ENCODE data around the gene MLPH.

The MLPH gene

DNA sequence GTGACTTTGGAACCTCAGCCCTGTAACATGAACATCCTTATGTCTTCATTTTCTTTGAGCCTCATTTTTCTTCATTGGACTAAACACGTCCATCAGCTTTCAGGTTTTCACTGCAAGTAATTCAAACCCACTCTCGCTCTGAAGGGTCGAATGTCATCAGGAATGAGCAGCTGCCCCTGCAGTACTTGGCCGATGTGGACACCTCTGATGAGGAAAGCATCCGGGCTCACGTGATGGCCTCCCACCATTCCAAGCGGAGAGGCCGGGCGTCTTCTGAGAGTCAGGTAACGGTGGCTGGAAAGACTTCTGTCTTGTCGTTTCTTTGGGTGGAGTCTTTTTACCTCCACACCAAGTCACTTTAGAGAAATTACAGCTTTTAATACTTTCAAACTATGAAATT, 40.2 kb downstream of the MLPH start:
- no peak for DNase-seq (ENCODE audit: extremely low read depth, low read depth)
- TF ChIP-seq, protein P1, sequence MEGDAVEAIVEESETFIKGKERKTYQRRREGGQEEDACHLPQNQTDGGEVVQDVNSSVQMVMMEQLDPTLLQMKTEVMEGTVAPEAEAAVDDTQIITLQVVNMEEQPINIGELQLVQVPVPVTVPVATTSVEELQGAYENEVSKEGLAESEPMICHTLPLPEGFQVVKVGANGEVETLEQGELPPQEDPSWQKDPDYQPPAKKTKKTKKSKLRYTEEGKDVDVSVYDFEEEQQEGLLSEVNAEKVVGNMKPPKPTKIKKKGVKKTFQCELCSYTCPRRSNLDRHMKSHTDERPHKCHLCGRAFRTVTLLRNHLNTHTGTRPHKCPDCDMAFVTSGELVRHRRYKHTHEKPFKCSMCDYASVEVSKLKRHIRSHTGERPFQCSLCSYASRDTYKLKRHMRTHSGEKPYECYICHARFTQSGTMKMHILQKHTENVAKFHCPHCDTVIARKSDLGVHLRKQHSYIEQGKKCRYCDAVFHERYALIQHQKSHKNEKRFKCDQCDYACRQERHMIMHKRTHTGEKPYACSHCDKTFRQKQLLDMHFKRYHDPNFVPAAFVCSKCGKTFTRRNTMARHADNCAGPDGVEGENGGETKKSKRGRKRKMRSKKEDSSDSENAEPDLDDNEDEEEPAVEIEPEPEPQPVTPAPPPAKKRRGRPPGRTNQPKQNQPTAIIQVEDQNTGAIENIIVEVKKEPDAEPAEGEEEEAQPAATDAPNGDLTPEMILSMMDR (IDR thresholded peaks at IDR 0.05; ENCODE audit: low read depth, low read length), result no peak

DNA sequence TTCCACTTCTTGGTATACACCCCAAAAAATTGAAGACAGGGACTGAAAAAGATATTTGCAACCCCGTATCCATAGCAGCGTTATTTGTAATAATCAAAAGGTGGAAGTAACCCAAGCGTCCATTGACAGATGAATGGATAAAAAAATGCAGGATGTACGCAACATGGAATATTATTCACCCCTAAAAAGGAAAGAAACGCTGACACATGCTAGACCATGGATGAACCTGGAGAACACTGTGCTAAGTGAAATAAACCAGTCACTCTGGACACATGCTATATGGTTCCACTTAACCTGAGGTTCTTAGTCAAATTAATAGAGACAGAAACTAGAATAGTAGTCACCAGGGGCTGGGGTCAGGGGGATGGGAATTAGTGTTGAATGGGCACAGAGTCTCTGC, 40.7 kb downstream of the MLPH start:
- TF ChIP-seq, protein P1 (IDR thresholded peaks at IDR 0.05; ENCODE audit: low read depth, low read length), result no peak
- DNase-seq (ENCODE audit: extremely low read depth, low read depth), result no peak

DNA sequence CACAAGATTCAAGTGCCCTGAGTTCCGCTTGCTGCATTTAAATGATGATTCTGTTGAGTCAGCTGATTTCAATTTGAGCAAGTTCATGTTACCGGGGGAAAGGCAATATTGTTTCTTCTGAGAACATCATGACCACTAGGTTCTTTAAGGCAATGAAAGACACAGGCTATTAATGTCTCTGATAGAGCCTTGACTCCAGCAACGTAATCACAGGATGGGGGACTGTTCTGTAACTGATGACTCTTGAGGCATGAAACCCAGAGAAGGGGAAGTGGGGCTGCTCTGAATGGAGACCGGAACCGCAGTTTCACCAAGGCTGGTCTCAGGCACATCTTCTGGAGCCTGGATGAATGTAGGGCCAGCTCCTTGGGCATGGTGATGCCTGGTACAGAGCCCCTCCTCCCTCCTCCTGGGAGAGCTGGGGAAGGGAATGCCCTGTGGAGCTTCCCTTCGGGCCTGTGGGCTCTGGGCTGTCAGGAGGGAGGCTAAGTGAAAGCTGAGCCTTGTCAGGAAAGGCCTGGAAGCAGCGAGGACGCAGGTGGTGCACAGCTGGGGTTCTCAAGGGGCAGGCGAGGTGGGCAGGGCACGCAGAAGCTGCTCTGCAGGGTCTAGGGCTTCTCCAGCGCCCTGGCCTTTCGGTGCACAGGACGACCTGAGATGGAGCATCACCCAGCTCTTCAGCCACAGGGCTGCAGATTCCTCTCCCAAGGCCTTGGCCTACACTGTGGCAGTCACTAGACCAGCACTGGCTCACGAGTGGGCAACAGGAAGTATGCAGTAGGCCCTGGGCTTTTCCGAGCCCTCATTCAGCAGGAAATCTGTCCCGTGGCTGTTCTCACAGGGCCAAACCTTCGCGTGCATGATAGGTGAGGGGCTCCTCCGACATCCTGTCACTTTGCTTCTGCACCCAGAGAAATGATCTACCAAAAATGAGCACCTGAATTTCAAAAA, 42.7 kb downstream of the MLPH start:
- TF ChIP-seq, protein P1 (IDR thresholded peaks at IDR 0.05; ENCODE audit: low read depth, low read length), result no peak
- DNase-seq (ENCODE audit: extremely low read depth, low read depth), result no peak

DNA sequence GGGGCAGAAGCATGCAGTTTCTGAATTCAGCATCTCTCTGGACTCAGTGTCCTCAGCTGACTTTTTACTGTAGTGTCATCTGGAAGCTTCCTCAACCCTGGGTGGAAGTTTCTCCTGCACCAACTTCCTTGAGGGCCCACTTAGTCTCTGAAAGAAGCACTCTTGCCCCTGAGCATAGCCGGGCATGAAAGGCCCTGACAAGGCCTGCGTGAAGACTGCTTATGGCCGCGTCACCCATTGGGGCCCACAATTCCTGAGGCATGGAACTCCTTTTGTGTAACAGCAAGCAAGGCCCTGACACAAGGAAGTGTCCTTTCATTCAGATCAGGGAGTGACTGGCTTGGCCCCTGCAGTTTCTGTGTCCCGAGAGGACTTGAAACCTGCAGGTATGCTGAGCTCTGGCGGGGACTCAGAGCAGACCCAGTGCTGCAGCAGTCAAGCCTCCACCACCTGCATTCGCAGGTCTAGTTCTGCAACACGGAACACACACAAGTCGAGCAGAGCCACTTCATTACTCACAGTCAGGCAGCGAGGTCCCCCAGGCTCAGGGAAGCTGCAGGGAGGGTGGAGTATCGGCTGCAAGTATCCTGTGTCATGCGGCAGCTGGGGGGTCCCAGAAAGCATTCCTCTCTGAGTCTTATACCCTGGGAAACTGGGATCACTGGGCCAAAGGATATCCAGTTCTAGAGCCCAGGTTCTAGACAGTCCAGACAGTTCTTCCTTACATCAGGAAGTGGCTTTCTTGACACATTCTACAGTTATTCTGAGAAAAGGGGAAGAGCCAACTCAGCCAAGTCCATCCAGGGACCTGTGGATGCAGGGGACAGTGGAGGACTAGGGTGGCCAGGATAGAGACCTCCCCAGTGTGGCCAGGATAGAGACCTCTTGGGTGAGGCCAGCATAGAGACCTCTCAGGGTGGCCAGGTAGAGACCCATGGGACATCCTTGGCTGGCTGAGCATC, 43.7 kb downstream of the MLPH start:
- no peak for DNase-seq (ENCODE audit: extremely low read depth, low read depth)

DNA sequence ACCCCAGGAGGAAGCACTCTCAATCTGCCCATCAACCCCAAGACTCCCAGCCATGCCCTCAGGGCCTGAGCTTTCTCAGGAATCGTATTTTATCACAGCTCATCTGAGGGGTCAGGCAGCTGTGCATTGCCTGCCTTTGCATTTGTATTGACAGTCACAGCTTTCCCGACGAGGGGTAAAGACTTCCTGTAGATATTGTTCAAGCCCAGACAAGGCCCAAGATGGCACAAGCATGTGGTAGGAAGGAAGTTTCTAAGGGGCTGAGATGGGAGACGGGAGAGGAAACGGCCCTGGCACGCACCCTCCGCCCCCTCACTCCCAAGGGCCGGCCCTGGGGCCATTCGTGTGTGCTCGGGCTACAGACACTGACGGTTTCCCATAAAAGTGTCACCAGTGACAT, 45.1 kb downstream of the MLPH start:
- TF ChIP-seq, protein P1 (IDR thresholded peaks at IDR 0.05; ENCODE audit: low read depth, low read length), result no peak
- no peak for DNase-seq (ENCODE audit: extremely low read depth, low read depth)

More for the DNA sequence above, 43.7 kb downstream of the MLPH start:
- TF ChIP-seq, protein P1 (IDR thresholded peaks at IDR 0.05; ENCODE audit: low read depth, low read length), result no peak

DNA sequence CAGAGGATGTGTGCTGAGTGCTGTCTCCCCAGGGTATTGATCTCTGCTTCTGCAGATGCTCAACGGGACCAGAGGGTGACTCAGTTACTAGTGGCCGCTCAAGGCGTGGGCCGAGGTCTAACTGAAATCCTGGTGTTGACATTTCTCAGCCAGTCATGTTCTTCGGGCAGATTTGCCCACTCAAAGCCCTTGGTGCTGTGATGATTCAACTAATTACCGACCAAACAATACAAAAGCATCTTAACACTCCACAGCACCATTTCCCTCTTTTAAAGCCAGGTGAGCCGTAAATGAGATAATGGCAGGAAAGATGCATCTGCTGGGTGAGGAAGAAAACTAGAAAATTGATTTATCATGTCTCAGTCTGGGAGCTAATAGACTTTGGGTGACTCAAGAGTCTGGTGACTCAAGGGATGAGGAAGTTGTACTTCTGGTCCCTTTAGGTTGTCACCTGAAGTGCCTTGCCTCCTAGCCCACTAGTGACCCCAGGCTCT, 46.7 kb downstream of the MLPH start:
- DNase-seq (ENCODE audit: extremely low read depth, low read depth), result no peak
- TF ChIP-seq, protein P1 (IDR thresholded peaks at IDR 0.05; ENCODE audit: low read depth, low read length), result no peak

Data from AG09319 (cell line).